ENCODE measurements around the gene SBF2. TPM values are rescaled to one million over a fixed set of nuclear protein-coding genes. Genes with fewer than 3 reads are reported as not detected.

SBF2 gene
- total RNA-seq, 1 experiment from 2014 or later = 13.8 TPM

GRCh38 chr11:9802291-9802861, 491.6 kb downstream of the SBF2 start:
- no peaks in the 10 kb centered on the region for H3K9me2 ChIP-seq (replicated peaks; ENCODE audit: insufficient read depth, low read length)
- no peak overlapping the region for H3K4me3 ChIP-seq (ENCODE audit: low read length)
- H3K9me3 ChIP-seq (ENCODE audit: low read length) = no peaks in the 10 kb centered on the region
- no peak overlapping the region; the same call in 1 of the 2 replicates for H3K9ac ChIP-seq (ENCODE audit: low read length)
- no peak for DNase-seq
- 0 out of 2 replicates have a peak, but pooled peaks cover 5% of the 10 kb centered on the region for H3K36me3 ChIP-seq (ENCODE audit: insufficient read depth, low read length)
- H3K27ac ChIP-seq (ENCODE audit: low read length) = peak overlapping the region; percentile 69
- no peak overlapping the region for H3K4me2 ChIP-seq (ENCODE audit: low read depth, low read length, poor library complexity, severe bottlenecking)
- H4K20me1 ChIP-seq (ENCODE audit: insufficient read depth, low read depth, low read length) = no peaks in the 10 kb centered on the region
- peaks cover 24% of the 10 kb centered on the region for H3K4me1 ChIP-seq (ENCODE audit: low read length)
- H2AFZ ChIP-seq (ENCODE audit: low read length) = peak overlapping the region; percentile 7; the same call in 1 of the 2 replicates
- no peaks in the 10 kb centered on the region for H3K79me2 ChIP-seq (ENCODE audit: low read length)
- H3K27me3 ChIP-seq (ENCODE audit: low read length) = no peaks in the 10 kb centered on the region

- no peak for DNase-seq
- H3K27ac ChIP-seq (ENCODE audit: low read length) = no peak overlapping the region
- H3K4me3 ChIP-seq (ENCODE audit: low read length) = no peak overlapping the region
- H3K9ac ChIP-seq (ENCODE audit: low read length) = no peak overlapping the region
- H3K36me3 ChIP-seq (ENCODE audit: insufficient read depth, low read length) = no peaks in the 10 kb centered on the region
- H3K27me3 ChIP-seq (ENCODE audit: low read length) = no peaks in the 10 kb centered on the region
- no peak overlapping the region for H3K4me2 ChIP-seq (ENCODE audit: low read depth, low read length, poor library complexity, severe bottlenecking)
- no peaks in the 10 kb centered on the region for H3K9me3 ChIP-seq (ENCODE audit: low read length)
- H3K79me2 ChIP-seq (ENCODE audit: low read length) = no peaks in the 10 kb centered on the region
- no peak overlapping the region for H2AFZ ChIP-seq (ENCODE audit: low read length)
- H3K4me1 ChIP-seq (ENCODE audit: low read length) = peaks cover 24% of the 10 kb centered on the region
- no peaks in the 10 kb centered on the region for H3K9me2 ChIP-seq (replicated peaks; ENCODE audit: insufficient read depth, low read length)
- H4K20me1 ChIP-seq (ENCODE audit: insufficient read depth, low read depth, low read length) = no peaks in the 10 kb centered on the region
These were observed 494.1 kb downstream of the SBF2 start for GRCh38 chr11:9799886-9800285.

DNA sequence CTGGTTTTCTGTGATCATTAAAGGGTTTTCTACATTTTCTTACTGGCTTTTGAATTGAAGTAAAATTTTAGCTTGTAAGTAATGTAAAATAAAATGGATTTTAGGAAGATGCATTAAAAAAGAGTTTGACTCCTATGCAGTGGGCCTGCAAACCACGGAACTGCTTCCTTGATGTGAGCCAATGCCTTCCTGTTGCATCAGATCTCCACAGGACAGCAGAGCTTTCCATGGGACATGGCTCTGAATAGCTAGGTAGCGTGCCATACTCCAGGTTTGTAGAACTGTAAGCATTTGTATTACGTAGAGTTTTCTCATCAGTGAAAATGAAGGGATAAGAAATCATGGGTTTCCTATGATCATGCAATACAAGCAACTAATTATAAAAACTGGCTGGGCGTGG, 496.7 kb downstream of the SBF2 start:
- no peak for DNase-seq
- Histone ChIP-seq H3K27ac (ENCODE audit: low read length) (no peak overlapping the region), H3K36me3 (ENCODE audit: insufficient read depth, low read length) (no peaks in the 10 kb centered on the region), H2AFZ (ENCODE audit: low read length) (no peak overlapping the region), H3K9ac (ENCODE audit: low read length) (no peak overlapping the region), H3K79me2 (ENCODE audit: low read length) (no peaks in the 10 kb centered on the region), H3K9me3 (ENCODE audit: low read length) (no peaks in the 10 kb centered on the region), H4K20me1 (ENCODE audit: insufficient read depth, low read depth, low read length) (no peaks in the 10 kb centered on the region), H3K4me3 (ENCODE audit: low read length) (no peak overlapping the region), H3K4me1 (ENCODE audit: low read length) (peaks cover 19% of the 10 kb centered on the region), H3K4me2 (ENCODE audit: low read depth, low read length, poor library complexity, severe bottlenecking) (no peak overlapping the region), H3K9me2 (replicated peaks; ENCODE audit: insufficient read depth, low read length) (no peaks in the 10 kb centered on the region), H3K27me3 (ENCODE audit: low read length) (no peaks in the 10 kb centered on the region)

DNA sequence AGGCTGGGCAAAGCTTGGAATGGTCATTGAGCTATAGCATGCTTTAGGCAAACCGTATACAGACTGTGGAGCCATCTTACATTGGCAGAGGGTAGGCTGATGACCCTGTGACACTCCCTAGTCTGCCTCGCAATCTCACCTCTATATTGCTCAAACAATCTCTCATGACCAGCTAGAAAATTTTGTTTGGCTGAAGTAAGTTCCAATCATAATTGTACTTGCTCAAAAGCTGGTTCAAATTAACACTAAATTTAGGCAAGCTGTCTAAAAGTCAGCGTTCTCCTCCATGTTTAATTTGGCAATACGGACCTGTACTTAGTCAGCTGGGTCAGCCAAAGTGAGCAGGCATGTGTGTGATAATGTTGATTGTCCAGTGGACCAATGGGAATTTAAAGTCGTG, 497.2 kb downstream of the SBF2 start:
- peaks cover 16% of the 10 kb centered on the region for H3K4me1 ChIP-seq (ENCODE audit: low read length)
- no peaks in the 10 kb centered on the region for H3K79me2 ChIP-seq (ENCODE audit: low read length)
- no peak for DNase-seq
- H3K4me2 ChIP-seq (ENCODE audit: low read depth, low read length, poor library complexity, severe bottlenecking) = no peak overlapping the region
- no peak overlapping the region for H3K27ac ChIP-seq (ENCODE audit: low read length)
- no peaks in the 10 kb centered on the region for H3K9me3 ChIP-seq (ENCODE audit: low read length)
- H3K27me3 ChIP-seq (ENCODE audit: low read length) = no peaks in the 10 kb centered on the region
- H3K36me3 ChIP-seq (ENCODE audit: insufficient read depth, low read length) = no peaks in the 10 kb centered on the region
- H2AFZ ChIP-seq (ENCODE audit: low read length) = no peak overlapping the region
- H3K9me2 ChIP-seq (replicated peaks; ENCODE audit: insufficient read depth, low read length) = no peaks in the 10 kb centered on the region
- H3K9ac ChIP-seq (ENCODE audit: low read length) = no peak overlapping the region
- H4K20me1 ChIP-seq (ENCODE audit: insufficient read depth, low read depth, low read length) = no peaks in the 10 kb centered on the region
- no peak overlapping the region for H3K4me3 ChIP-seq (ENCODE audit: low read length)

GRCh38 chr11:9796266-9796665, 497.8 kb downstream of the SBF2 start:
- Histone ChIP-seq H3K36me3 (ENCODE audit: insufficient read depth, low read length) (no peaks in the 10 kb centered on the region), H2AFZ (ENCODE audit: low read length) (no peak overlapping the region), H4K20me1 (ENCODE audit: insufficient read depth, low read depth, low read length) (no peaks in the 10 kb centered on the region), H3K4me1 (ENCODE audit: low read length) (peaks cover 11% of the 10 kb centered on the region), H3K9me3 (ENCODE audit: low read length) (no peaks in the 10 kb centered on the region), H3K27me3 (ENCODE audit: low read length) (no peaks in the 10 kb centered on the region), H3K9ac (ENCODE audit: low read length) (no peak overlapping the region), H3K9me2 (replicated peaks; ENCODE audit: insufficient read depth, low read length) (no peaks in the 10 kb centered on the region), H3K27ac (ENCODE audit: low read length) (no peak overlapping the region), H3K79me2 (ENCODE audit: low read length) (no peaks in the 10 kb centered on the region), H3K4me2 (ENCODE audit: low read depth, low read length, poor library complexity, severe bottlenecking) (no peak overlapping the region), H3K4me3 (ENCODE audit: low read length) (no peak overlapping the region)
- no peak for DNase-seq

DNA sequence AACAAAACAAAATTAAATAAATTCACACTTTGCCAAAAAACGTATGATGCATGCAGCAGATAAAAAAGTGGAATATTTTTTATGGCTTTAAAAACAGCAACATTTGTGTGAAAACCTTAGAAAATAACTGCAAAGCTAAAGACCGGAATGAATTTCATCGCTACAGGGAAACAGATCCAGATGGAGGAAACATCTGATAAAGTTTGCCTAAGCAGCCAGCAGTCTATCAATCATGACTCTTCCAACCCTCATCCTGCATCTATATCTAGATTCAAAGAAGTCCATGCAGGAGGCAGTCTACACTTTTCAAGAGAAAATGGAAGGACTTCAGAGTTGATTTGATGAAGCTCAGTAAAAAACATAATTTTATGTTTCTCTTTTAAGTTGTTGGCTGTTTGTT, 503.3 kb downstream of the SBF2 start:
- no peaks in the 10 kb centered on the region for H3K4me1 ChIP-seq (ENCODE audit: low read length)

GRCh38 chr11:9789910-9790309, 504.1 kb downstream of the SBF2 start:
- H3K79me2 ChIP-seq (ENCODE audit: low read length) = no peaks in the 10 kb centered on the region
- no peak overlapping the region for H2AFZ ChIP-seq (ENCODE audit: low read length)
- H4K20me1 ChIP-seq (ENCODE audit: insufficient read depth, low read depth, low read length) = no peaks in the 10 kb centered on the region
- H3K9me3 ChIP-seq (ENCODE audit: low read length) = no peaks in the 10 kb centered on the region
- no peaks in the 10 kb centered on the region for H3K27me3 ChIP-seq (ENCODE audit: low read length)
- H3K27ac ChIP-seq (ENCODE audit: low read length) = no peak overlapping the region
- H3K9ac ChIP-seq (ENCODE audit: low read length) = no peak overlapping the region
- no peak overlapping the region for H3K4me3 ChIP-seq (ENCODE audit: low read length)
- no peak for DNase-seq
- H3K4me2 ChIP-seq (ENCODE audit: low read depth, low read length, poor library complexity, severe bottlenecking) = no peak overlapping the region
- H3K4me1 ChIP-seq (ENCODE audit: low read length) = no peaks in the 10 kb centered on the region
- no peaks in the 10 kb centered on the region for H3K36me3 ChIP-seq (ENCODE audit: insufficient read depth, low read length)
- no peaks in the 10 kb centered on the region for H3K9me2 ChIP-seq (replicated peaks; ENCODE audit: insufficient read depth, low read length)

More for the DNA sequence above, 503.3 kb downstream of the SBF2 start:
- Histone ChIP-seq H3K27me3 (ENCODE audit: low read length) (no peaks in the 10 kb centered on the region), H3K9me3 (ENCODE audit: low read length) (no peaks in the 10 kb centered on the region), H4K20me1 (ENCODE audit: insufficient read depth, low read depth, low read length) (no peaks in the 10 kb centered on the region), H3K36me3 (ENCODE audit: insufficient read depth, low read length) (no peaks in the 10 kb centered on the region), H3K9me2 (replicated peaks; ENCODE audit: insufficient read depth, low read length) (no peaks in the 10 kb centered on the region), H2AFZ (ENCODE audit: low read length) (no peak overlapping the region), H3K4me2 (ENCODE audit: low read depth, low read length, poor library complexity, severe bottlenecking) (no peak overlapping the region), H3K27ac (ENCODE audit: low read length) (no peak overlapping the region), H3K4me3 (ENCODE audit: low read length) (no peak overlapping the region), H3K79me2 (ENCODE audit: low read length) (no peaks in the 10 kb centered on the region), H3K9ac (ENCODE audit: low read length) (no peak overlapping the region)
- DNase-seq = no peak

DNA sequence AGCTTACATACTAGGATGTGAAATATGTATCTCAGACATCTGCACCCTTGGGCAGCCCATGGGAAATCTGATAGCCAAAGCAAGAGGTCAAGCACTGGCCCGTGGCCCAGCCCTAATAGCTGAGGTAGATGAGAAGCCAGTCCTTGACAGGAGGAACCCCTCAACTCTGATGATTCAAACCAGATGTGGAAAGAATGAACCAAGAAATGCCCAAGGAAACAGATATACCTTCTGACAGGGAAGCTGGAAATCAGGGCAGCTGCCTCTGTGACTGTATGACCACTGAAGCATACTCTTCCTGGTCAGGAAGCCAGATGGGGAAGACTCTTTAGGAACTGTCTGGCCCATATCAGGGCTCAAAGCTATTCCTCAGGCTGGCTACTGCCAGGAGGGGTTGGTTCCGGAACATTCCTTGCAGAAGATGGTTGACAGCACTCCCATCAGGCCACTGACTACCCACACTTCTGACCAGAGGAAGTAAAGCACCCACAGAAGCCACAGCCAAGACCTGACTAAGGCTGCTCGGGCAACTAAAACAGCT, 506.0 kb downstream of the SBF2 start:
- no peak overlapping the region for H3K9ac ChIP-seq (ENCODE audit: low read length)
- no peaks in the 10 kb centered on the region for H4K20me1 ChIP-seq (ENCODE audit: insufficient read depth, low read depth, low read length)
- no peaks in the 10 kb centered on the region for H3K4me1 ChIP-seq (ENCODE audit: low read length)
- no peaks in the 10 kb centered on the region for H3K9me2 ChIP-seq (replicated peaks; ENCODE audit: insufficient read depth, low read length)
- no peak overlapping the region for H3K4me3 ChIP-seq (ENCODE audit: low read length)
- no peaks in the 10 kb centered on the region for H3K9me3 ChIP-seq (ENCODE audit: low read length)
- no peaks in the 10 kb centered on the region for H3K27me3 ChIP-seq (ENCODE audit: low read length)
- H3K36me3 ChIP-seq (ENCODE audit: insufficient read depth, low read length) = no peaks in the 10 kb centered on the region
- no peak overlapping the region for H3K27ac ChIP-seq (ENCODE audit: low read length)
- no peak overlapping the region for H3K4me2 ChIP-seq (ENCODE audit: low read depth, low read length, poor library complexity, severe bottlenecking)
- no peak overlapping the region for H2AFZ ChIP-seq (ENCODE audit: low read length)
- DNase-seq = no peak
- no peaks in the 10 kb centered on the region for H3K79me2 ChIP-seq (ENCODE audit: low read length)

Measured in Karpas-422 (cell line).